SU-DHL-6 (cell line): ENCODE data around the gene MRPS34.

ENCODE experiments used
- H2AFZ ChIP-seq: fragments of 200-600 bp; sonication (generic); 2 replicates; pipeline ENCODE4 v1.6.1; 2014; ENCODE audit warnings: low read depth, mild to moderate bottlenecking, moderate library complexity, mixed read lengths, antibody characterized with exemption, low read length; ENCODE audit not compliant: severe bottlenecking
- H3F3A ChIP-seq: fragments of 200-600 bp; shearing (Covaris generic); 2 replicates; pipeline ENCODE4 v1.6.0; 2016; ENCODE audit warnings: antibody characterized with exemption, mild to moderate bottlenecking; ENCODE audit not compliant: insufficient read depth
- H3K27ac ChIP-seq: fragments of 200-600 bp; sonication (generic); 2 replicates; pipeline ENCODE4 v1.5.1; 2016; ENCODE audit warnings: low read depth, mild to moderate bottlenecking, low read length, moderate library complexity, mixed read lengths
- H3K27me3 ChIP-seq: fragments of 200-600 bp; sonication (generic), shearing (Covaris generic); 2 replicates; pipeline ENCODE4 v1.6.0; 2014; ENCODE audit warnings: mild to moderate bottlenecking, low read length
- H3K36me3 ChIP-seq: fragments of 200-600 bp; sonication (generic); 2 replicates; pipeline ENCODE4 v1.6.1; 2014; ENCODE audit warnings: mild to moderate bottlenecking, low read length, mixed read lengths
- H3K4me2 ChIP-seq: fragments of 300-600, 200-600 bp; shearing (Covaris generic), sonication (generic); 2 replicates; pipeline ENCODE4 v1.6.0; 2014; ENCODE audit warnings: low read length, low read depth, mild to moderate bottlenecking; ENCODE audit not compliant: poor library complexity, severe bottlenecking
- H3K4me3 ChIP-seq: fragments of 200-600 bp; sonication (generic); 2 replicates; pipeline ENCODE4 v1.5.1; 2014; ENCODE audit warnings: antibody characterized with exemption, low read length, mild to moderate bottlenecking, mixed read lengths; ENCODE audit not compliant: insufficient read depth, poor library complexity, severe bottlenecking
- H3K79me2 ChIP-seq: fragments of 200-600 bp; sonication (generic); 2 replicates; pipeline ENCODE4 v1.6.1; 2014; ENCODE audit warnings: mild to moderate bottlenecking, low read length, moderate library complexity; ENCODE audit not compliant: insufficient read depth
- H3K9ac ChIP-seq: fragments of 200-600 bp; sonication (generic); 2 replicates; pipeline ENCODE4 v1.7.0; 2014; ENCODE audit warnings: mild to moderate bottlenecking, low read length
- H3K9me2 ChIP-seq: fragments of 200-600 bp; sonication (generic); replicated peaks from 2 replicates; pipeline ENCODE4 v1.6.1; 2014; ENCODE audit warnings: low read length; ENCODE audit not compliant: insufficient read depth
- H3K9me3 ChIP-seq: fragments of 200-600 bp; sonication (generic); 2 replicates; pipeline ENCODE4 v1.6.1; 2014; ENCODE audit warnings: low read length, mixed read lengths; ENCODE audit not compliant: insufficient read depth
- H4K20me1 ChIP-seq: fragments of 200-600 bp; sonication (generic); 2 replicates; pipeline ENCODE4 v1.6.1; 2014; ENCODE audit warnings: low read depth, mild to moderate bottlenecking, antibody characterized with exemption, low read length, moderate library complexity, mixed read lengths
- EZH2phosphoT487 ChIP-seq: fragments of 200-600 bp; sonication (generic), shearing (Covaris generic); conservative IDR thresholded peaks from 2 replicates; pipeline ENCODE4 v1.6.1; 2018; ENCODE audit warnings: mild to moderate bottlenecking, antibody characterized with exemption, low read length, moderate library complexity, mixed read lengths
- TF ChIP-seq, protein P1 (sequence below): fragments of 200-600 bp; sonication (generic); IDR thresholded peaks from one replicate; pipeline ENCODE4 v1.5.1; 2017; ENCODE audit warnings: antibody characterized with exemption, mild to moderate bottlenecking, low read length, moderate library complexity; ENCODE audit not compliant: insufficient read depth, poor library complexity, severe bottlenecking

Gene MRPS34

GRCh38 chr16:1779234-1779701 lies 6.3 kb upstream of the MRPS34 start:
- H3K27me3 ChIP-seq, result no peaks in the 10 kb centered on the region
- H3K4me3 ChIP-seq, result no peak overlapping the region
- H3K9me3 ChIP-seq, result no peaks in the 10 kb centered on the region
- no peak overlapping the region for H2AFZ ChIP-seq
- H3K79me2 ChIP-seq, result peaks cover 14% of the 10 kb centered on the region
- H3K27ac ChIP-seq, result no peak overlapping the region
- H3K9ac ChIP-seq, result no peak overlapping the region
- H3F3A ChIP-seq, result no peaks in the 10 kb centered on the region
- H3K4me2 ChIP-seq, result no peak overlapping the region
- H3K9me2 ChIP-seq, result no peaks in the 10 kb centered on the region
- TF ChIP-seq, protein P1, sequence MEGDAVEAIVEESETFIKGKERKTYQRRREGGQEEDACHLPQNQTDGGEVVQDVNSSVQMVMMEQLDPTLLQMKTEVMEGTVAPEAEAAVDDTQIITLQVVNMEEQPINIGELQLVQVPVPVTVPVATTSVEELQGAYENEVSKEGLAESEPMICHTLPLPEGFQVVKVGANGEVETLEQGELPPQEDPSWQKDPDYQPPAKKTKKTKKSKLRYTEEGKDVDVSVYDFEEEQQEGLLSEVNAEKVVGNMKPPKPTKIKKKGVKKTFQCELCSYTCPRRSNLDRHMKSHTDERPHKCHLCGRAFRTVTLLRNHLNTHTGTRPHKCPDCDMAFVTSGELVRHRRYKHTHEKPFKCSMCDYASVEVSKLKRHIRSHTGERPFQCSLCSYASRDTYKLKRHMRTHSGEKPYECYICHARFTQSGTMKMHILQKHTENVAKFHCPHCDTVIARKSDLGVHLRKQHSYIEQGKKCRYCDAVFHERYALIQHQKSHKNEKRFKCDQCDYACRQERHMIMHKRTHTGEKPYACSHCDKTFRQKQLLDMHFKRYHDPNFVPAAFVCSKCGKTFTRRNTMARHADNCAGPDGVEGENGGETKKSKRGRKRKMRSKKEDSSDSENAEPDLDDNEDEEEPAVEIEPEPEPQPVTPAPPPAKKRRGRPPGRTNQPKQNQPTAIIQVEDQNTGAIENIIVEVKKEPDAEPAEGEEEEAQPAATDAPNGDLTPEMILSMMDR, result no peak
- no peak for TF ChIP-seq EZH2phosphoT487
- H3K36me3 ChIP-seq, result no peaks in the 10 kb centered on the region
- no peaks in the 10 kb centered on the region for H4K20me1 ChIP-seq

DNA sequence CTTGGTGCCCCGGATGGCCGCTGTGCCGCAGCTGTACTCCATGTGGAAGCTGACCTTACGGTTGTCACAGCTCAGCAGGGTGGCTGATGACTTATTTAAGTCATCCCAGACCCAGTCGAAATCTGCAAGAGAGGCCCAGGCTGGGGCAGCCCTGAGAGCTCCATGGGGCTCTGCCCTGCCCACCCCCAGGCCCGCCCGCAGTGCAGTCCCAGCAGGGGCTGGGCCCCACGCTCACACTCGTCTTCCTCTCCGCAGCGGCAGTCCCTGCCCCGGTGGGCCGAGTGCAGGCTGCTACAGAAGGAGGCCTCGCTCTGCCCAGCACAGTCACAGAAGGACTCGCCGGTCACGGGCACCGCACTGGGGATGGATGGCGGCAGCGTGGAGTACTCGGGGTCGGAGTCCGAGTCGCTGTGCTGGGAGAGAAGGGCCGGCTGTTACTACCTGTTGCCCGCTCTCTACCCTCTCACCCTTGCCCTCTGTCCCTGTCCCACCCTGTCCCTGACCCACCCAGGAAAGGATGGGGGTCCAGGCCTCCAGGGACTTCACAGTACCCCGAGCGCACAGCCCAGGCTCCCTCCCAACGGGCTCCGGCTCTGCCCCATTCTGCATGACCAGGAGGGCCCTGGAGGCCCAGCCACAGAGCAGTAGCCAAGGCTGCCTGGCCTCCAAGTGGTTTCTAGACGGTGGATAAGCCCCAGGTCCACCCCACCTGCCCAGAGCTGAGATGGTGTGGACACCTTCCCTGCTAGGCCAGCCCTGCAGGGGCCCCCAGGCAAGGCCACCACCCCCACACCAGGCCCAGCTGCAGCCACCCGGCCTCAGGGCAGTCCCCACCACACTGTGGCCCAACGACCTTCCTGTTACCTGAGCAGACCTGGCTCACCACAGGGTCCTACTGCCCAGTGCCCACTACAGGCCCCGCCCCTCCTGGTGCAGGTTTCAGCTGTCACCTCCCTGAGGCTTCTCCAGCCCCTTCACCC lies 5.6 kb upstream of the MRPS34 start:
- Histone ChIP-seq H3K9me2 (no peaks in the 10 kb centered on the region), H3K79me2 (peaks cover 11% of the 10 kb centered on the region), H3K9ac (no peak overlapping the region), H3K27ac (no peak overlapping the region), H3K36me3 (no peaks in the 10 kb centered on the region), H3K27me3 (no peaks in the 10 kb centered on the region), H2AFZ (no peak overlapping the region), H3K9me3 (no peaks in the 10 kb centered on the region), H3K4me3 (no peak overlapping the region), H4K20me1 (no peaks in the 10 kb centered on the region), H3K4me2 (no peak overlapping the region), H3F3A (no peaks in the 10 kb centered on the region)
- TF ChIP-seq, protein P1, result no peak
- TF ChIP-seq EZH2phosphoT487, result no peak

DNA sequence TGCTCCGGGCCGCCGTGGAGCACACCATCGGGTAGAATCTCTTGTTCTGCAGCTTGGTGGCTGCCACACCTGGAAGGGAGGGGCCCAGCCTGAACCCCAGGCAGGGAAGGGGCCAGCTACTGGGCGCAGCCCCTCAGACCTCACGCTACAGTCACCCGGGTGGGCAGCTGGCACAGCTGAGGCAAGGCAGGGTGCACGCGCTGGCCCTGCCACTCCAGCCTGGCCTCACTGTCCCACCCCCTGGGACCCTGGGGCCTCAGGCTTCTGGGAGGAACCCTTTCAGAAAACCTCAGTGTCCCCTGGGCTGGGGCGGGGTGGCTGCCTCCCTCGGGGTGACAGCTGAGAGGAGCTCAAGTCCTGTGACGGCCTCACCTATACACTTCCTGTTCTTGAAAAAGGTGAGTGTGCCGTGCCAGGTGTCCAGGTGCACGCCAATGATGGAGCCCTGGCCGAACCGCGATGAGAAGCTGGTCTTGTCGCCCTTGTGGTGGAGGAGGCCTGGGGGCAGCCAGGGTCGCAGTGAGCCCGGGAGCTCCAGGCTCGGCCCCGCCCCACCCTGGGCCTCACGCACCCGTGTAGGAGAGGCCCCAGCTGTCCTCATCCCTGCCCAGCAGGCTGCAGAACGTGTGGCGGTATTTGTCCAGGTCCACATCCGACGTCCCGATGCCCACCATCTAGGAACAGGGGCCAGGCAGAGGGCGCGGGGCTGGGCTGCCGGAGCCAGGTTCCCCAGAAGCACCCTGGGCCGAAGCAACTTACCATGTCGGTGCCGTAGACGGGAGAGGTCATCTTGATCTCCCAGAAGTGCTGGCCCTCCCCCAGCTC lies 4.7 kb upstream of the MRPS34 start:
- no peaks in the 10 kb centered on the region for H3K9me2 ChIP-seq
- no peaks in the 10 kb centered on the region for H3K27me3 ChIP-seq
- no peak overlapping the region for H3K27ac ChIP-seq
- no peaks in the 10 kb centered on the region for H4K20me1 ChIP-seq
- no peaks in the 10 kb centered on the region for H3K36me3 ChIP-seq
- H3K9me3 ChIP-seq, result no peaks in the 10 kb centered on the region
- no peak for TF ChIP-seq EZH2phosphoT487
- TF ChIP-seq, protein P1, result no peak
- H2AFZ ChIP-seq, result no peak overlapping the region
- peaks cover 8% of the 10 kb centered on the region; the same call in 1 of the 2 replicates for H3K79me2 ChIP-seq
- no peak overlapping the region for H3K9ac ChIP-seq
- no peaks in the 10 kb centered on the region for H3F3A ChIP-seq
- H3K4me2 ChIP-seq, result no peak overlapping the region
- H3K4me3 ChIP-seq, result no peak overlapping the region
